Measurements from ENCODE around the gene TAF8. TPM values are rescaled to one million over a fixed set of nuclear protein-coding genes. Genes with fewer than 3 reads are reported as not detected.
A peak's percentile ranks its signal among the peaks of the same experiment; 100 is the strongest.

The TAF8 gene
- total RNA-seq, 1 experiment from 2014 or later, result 18.1 TPM

DNA sequence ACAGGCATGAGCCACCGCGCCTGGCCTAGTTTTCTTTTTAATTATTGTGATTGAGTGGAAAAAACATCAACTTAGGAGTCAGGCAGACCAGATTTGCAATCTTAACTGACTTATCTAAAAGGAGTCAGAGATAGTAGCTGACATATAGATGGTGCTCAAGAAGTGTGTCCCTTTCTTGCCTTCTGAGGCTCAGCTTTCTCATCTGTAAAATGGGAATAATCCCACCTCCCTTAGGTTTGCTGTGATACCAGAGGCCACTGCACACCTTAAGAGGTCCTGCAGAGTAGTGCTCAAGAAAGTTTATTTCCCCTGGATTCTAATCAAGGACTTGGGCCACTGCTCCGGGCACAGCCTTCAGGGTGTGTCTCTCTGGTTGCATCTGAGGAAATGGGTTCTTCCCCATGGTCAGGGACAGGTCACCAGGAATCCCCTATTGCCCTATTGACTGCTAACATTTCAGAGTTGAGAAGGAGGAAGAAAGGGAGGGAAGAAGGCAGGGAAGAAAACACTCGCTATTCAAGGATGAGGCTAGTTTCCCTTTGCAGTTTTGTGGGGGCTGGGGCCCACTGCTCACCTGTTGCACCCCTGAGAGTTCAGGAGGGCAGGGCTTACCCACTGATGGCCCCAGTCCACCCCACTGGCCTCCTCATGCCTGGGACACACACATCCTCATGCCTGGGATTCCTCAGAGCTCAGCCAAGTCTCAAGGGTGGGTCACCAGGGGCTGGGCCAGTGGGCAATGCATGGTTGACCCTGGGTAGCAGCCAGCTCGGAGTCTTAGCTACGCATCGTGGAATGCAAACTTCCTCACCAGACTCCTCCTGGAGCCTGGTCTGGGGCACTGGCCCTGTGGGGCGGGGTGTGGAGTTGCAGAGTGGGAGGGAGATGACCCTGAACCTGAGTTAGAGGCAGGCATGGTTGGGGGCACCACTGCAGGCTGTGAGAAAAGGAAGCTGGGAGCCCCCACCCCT is 70.9 kb downstream of the TAF8 start:
- no peak for DNase-seq (ENCODE audit: low read depth)

DNA sequence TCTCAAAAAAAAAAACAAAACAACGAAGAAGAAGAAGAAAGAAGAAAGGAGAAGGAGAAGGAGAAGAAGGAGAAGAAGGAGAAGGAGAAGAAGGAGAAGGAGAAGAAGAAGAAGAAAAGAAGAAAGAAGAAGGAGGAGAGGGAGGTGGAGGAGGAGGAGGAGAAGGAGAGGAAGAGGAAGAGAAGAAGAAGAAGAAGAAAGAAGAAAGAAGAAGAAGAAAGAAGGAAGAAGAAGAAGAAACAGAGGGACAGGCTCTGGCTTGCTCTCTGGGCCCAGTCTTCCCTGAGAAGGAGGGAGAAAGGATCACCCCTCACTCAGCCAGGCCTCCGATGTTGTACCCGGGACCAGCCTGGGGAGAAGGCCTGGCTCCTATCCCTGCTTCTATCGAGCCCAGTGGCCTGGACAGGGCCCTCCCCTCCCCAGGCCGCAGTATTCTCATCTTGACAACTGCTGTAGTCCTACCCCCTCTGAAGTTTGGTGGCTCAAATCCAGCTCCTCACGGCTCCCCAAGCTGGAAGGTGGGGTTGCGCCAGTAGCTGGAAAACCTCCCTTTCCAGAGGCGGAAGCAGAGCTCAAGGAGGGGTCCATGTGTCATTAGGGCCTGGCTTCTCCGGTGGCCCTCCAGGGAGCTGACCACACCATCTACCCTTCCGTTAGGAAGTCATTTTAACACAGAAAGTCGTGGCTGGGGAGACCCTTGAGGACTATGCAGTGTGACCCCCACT is 73.2 kb downstream of the TAF8 start:
- DNase-seq (ENCODE audit: low read depth), result no peak

DNA sequence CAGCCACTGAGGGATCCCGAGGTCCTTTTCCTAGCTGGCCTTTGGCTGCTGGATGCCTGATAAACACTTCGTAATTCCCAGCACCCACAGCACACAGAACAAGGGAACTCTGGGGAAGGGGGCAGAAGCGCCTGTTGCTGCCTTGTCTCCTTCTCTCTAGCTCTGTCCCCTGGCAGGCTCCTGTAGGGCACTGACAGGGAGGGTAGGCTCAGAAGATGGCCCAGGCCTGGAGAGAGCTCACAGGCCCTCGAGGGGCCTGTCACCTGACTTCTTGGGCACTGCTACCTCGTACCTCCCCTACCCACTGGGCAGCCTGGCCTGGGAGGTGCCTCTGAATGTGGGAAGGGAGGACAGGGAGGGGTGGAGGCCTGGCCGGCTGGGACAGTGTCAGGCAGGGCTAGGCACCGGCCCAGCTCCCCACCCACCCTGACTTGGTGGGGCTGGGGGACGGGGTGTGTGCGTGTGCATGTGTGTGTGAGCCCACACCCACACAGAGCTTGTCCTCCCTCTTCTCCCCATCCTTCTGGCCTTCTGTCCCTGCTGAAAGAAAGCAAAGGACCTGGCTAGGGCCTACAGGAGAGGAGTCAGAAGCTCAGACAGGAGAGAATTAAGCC is 74.0 kb downstream of the TAF8 start:
- no peak for DNase-seq (ENCODE audit: low read depth)

DNA sequence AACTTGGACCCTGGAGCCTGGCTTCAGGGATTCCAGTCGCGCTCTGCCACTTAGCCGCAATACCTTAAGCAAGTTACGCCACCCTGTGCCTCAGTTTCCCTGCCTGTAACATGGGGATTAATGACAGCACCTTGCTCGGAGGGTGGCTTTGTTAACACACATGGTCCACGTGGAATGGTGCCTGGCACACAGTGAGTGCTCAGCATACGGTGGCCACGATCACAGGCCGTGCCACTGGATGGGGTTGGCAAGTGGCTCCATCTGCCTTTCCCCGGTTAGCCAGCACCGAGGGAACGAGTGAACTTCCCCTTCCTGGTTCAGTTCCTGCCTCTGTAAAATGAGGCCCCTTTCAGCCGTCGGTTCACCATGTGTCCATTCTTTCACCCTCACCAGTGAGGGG is 74.9 kb downstream of the TAF8 start:
- DNase-seq (ENCODE audit: low read depth), result no peak

DNA sequence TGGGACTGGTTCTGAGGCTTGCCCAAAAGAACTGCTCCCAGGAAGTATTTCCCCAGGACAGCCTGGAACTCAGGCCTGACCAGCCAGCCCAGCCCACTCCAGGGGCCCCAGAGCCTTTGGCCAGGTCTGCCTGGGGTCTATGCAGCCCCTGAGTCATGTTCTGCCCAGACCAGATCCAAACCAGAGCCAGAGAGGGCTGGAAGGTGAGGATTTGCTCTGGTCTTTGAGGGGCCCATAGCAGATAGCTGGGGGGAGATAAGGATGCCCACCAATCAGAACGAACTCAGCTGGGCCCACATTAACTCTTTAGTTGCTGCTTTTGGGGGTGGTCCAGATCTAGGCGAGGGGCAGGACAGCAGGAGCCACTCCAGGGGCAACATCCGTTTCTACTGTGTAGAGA is 75.3 kb downstream of the TAF8 start:
- no peak for DNase-seq (ENCODE audit: low read depth)

DNA sequence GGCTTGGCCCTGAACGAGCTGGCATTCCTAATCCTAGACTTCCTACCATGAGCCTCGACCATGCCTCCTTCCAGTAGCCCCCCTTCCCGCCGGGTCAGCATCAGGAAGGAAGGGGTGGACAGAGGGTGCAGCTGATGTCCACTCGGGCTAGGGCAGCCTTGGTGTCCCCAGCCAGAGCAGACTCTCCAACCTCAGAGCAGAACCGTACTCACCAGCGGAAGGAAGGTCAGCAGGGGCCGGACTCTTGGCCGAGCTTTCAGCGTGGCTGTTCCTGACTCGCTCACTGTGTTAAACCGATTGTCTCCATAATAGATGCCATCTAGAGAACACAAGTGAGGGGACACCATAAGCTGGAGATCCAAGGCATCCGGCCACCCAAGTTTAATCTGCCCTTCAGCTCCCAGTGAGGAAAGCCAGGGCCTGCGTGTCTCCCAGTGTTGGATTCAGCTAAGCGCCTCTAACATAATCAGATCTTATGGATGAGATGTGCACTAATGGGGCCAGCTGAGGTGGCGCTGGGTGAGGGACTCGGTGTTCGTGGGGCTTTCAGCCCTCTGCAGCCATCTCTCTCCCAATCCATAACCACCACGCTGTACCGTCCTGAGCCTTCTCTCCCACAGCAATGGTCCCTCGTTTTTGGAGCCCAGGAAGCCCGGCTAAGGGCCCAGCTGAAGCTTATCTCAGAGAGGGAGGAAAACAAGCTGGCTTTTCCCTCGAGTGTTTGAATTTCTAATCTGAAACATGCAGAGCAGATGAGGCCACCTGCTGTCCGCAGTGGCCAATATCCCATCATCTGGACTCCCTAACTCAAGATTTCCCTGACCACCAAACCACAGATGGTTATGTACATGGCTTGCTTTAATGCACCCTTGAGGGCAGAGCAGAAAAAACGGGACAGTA is 78.4 kb downstream of the TAF8 start:
- DNase-seq (ENCODE audit: low read depth), result peak; percentile 51

DNA sequence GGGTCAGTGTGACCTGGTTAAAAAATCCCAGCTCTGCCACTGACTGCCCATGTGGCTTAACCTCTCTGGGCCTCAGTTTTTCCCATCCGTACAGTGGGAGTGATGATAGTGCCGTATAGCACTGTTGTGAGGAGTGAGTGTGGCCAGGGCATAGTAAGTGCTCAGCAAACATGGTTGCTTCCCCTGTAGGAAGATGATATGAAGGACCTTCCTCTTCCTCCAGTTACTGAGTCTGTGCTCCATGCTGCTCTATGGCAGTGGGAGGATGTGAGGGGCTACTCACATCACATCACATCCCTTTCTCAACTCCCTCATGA is 79.0 kb downstream of the TAF8 start:
- DNase-seq (ENCODE audit: low read depth), result no peak

DNA sequence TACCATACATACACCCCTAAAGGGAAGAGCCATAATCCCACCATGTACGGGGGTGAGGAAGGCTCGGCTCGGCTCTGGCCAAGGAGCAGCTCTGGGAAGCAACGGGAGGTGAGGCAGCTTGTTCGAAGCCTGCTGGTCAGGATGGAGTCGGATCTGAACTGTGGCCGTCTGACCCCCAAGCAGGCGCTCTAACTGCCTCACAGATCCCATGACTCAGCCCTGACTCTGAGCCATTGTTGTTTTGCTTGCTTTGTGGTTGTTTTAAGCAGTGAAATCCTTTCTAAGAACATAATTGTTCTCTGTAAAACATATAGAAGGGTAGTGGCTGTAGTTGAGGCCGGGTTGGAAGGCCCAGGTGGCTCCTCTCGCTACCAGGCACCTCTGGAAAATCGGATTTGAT is 81.2 kb downstream of the TAF8 start:
- peak; percentile 82 for DNase-seq (ENCODE audit: low read depth)

DNA sequence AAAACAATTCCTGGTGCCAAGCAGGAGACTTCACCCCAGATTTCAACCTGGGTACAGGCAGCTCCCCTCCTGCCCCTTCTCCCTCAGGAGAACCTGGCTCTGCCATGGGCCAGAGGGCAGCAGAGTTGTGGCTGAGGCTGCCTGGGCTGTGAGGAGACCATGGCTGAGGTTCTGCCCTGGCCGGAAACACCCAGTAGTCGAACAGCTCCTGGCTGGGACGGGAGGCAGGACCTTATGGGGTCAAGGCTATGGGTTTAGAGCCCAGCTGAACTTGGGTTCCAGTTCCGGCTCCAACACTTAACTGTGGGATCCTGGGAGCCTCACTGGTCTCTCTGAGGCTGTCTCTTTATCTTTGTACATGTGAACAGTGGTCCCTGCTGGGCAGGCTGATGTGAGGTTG is 83.6 kb downstream of the TAF8 start:
- DNase-seq (ENCODE audit: low read depth), result no peak

DNA sequence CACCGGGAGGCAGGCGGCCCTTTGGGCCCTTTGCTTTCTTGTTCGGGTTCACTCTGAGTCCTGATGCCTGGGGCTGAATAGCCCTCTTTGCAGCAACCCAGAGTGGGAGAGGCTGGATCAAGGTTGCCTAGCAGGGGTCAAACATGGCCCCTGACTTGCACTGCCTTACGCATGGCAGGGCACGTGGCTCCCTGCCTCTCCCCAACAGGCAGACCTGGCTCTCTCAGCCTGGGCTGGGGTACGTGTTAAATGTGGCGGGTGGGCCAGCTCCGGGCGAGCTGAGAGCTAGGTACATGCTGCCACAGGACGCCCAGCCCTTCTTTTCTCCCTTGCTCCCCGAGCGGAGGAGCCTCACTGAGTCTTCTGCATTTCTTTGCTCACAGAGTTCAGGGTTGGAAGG is 84.8 kb downstream of the TAF8 start:
- no peak for DNase-seq (ENCODE audit: low read depth)

DNA sequence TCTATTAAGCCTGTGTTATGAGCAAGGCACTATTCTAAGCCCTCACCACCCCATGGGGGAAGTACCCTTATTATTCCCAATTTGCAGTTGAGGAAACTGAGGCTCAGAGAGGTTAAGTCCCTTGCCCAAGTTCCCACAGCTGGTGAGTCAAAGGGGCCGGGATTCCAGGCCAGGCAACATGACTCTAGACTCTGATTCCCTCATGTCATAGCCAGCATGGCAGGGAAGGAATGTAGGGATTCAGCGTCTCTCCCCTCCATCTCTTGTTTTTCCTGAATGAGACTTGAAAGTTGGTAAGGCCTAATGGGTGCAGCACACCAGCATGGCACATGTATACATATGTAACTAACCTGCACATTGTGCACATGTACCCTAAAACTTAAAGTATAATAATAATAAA is 85.4 kb downstream of the TAF8 start:
- DNase-seq (ENCODE audit: low read depth), result no peak

DNA sequence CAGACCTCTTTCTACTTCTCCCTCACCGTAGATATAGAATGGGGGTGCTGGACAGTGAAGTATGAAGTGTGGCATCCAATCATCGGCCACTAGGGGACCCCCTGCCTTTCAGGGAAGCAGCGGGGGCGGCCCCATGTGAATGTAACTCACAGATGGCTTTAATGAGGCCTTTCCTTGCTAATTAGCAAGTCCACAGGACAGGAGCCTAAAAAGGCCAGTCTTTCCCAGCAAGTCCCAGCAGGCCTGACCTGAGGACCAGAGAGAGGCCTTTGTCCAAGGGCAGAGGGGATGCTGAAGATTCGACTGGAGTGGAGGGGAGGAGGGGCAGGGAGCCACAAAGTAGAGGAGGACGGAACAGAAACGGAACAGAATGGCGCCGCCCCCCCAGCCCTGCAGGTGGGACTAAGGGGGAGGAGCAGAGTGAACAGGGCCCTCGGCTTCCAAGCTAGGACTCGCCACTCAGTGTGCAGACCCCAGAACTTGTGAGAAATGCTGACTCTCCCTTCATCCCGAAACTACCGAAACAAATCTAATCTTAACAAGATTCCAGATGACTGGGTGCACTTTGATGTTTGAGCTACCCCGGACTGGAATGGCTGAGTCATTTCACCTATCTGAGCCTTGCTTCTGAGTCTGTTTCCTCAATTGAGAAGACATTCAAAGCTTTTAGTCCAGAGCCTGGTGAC is 86.3 kb downstream of the TAF8 start:
- peak; percentile 32 for DNase-seq (ENCODE audit: low read depth)

Other genes with a start within 250 kb of the TAF8 start
- 1.6 and 1.7 TPM in 2 replicates for gene USP49, start 155.1 kb upstream of the TAF8 start, total RNA-seq (2014; rRNA removed)
- gene MED20, start 129.4 kb upstream of the TAF8 start, total RNA-seq (2014; rRNA removed), result 22.5 and 26.2 TPM in 2 replicates
- gene BYSL, start 129.0 kb upstream of the TAF8 start, total RNA-seq (2014; rRNA removed), result 18.5 and 23.7 TPM in 2 replicates
- gene CCND3, start 108.7 kb upstream of the TAF8 start, total RNA-seq (2014; rRNA removed), result 176 and 251 TPM in 2 replicates
- 0.45 and 0.75 TPM in 2 replicates for gene C6orf132, start 92.1 kb downstream of the TAF8 start, total RNA-seq (2014; rRNA removed)
- not detected in 2 replicates for gene GUCA1A, start 122.8 kb downstream of the TAF8 start, total RNA-seq (2014; rRNA removed)
- gene GUCA1B, start 144.4 kb downstream of the TAF8 start, total RNA-seq (2014; rRNA removed), result 0.17 TPM in 1 of 2 replicates, not detected in the other
- gene MRPS10, start 167.3 kb downstream of the TAF8 start, total RNA-seq (2014; rRNA removed), result 53.0 and 58.1 TPM in 2 replicates